HG03045 (cell line): ENCODE results near the gene IL1RAP.
"Not testable (repeated sequence)": the region's sequence is repeated elsewhere in the genome, so short reads cannot be mapped to it uniquely, and the experiment has no call there.

Experiments
- ATAC-seq: cut with Tn5 transposase; IDR thresholded peaks from one replicate; pipeline ENCODE4 v1.9.1; 2021; ENCODE audit warnings: mild to moderate bottlenecking, moderate library complexity; ENCODE audit not compliant: unreplicated experiment

Gene IL1RAP

GRCh38 chr3:190513409-190514370, at the start of gene IL1RAP:
TSS of gene IL1RAP (plus strand) at chr3:190514085. CDS start at chr3:190564290, 50,205 bp downstream.
- ATAC-seq, result peak; percentile 100

- ATAC-seq, result no peak
These were observed 46.0 kb upstream of the IL1RAP start for GRCh38 chr3:190467922-190468321.

GRCh38 chr3:190473261-190473660, 40.6 kb upstream of the IL1RAP start:
- ATAC-seq, result not testable (repeated sequence)

GRCh38 chr3:190481779-190482178, 32.1 kb upstream of the IL1RAP start:
- no peak for ATAC-seq

- no peak for ATAC-seq
These were observed 27.9 kb upstream of the IL1RAP start for GRCh38 chr3:190485830-190486532.

- ATAC-seq, result no peak
These were observed 27.4 kb upstream of the IL1RAP start for GRCh38 chr3:190486533-190486864.

GRCh38 chr3:190486908-190487607, 26.8 kb upstream of the IL1RAP start:
- no peak for ATAC-seq

- no peak for ATAC-seq
These were observed 22.3 kb upstream of the IL1RAP start for GRCh38 chr3:190491533-190492054.

GRCh38 chr3:190492129-190492528, 21.8 kb upstream of the IL1RAP start:
- no peak for ATAC-seq

GRCh38 chr3:190492966-190493365, 20.9 kb upstream of the IL1RAP start:
- no peak for ATAC-seq

GRCh38 chr3:190494907-190495306, 19.0 kb upstream of the IL1RAP start:
- no peak for ATAC-seq

GRCh38 chr3:190495354-190495753, 18.5 kb upstream of the IL1RAP start:
- no peak for ATAC-seq

- no peak for ATAC-seq
These were observed 18.1 kb upstream of the IL1RAP start for GRCh38 chr3:190495796-190496195.

GRCh38 chr3:190496859-190497258, 17.0 kb upstream of the IL1RAP start:
- ATAC-seq, result no peak

- no peak for ATAC-seq
These were observed 16.1 kb upstream of the IL1RAP start for GRCh38 chr3:190497811-190498210.

GRCh38 chr3:190498293-190498692, 15.6 kb upstream of the IL1RAP start:
- ATAC-seq, result no peak

GRCh38 chr3:190499122-190499521, 14.8 kb upstream of the IL1RAP start:
- ATAC-seq, result no peak

GRCh38 chr3:190502946-190503345, 10.9 kb upstream of the IL1RAP start:
- no peak for ATAC-seq

GRCh38 chr3:190504354-190505125, 9.3 kb upstream of the IL1RAP start:
- no peak for ATAC-seq

GRCh38 chr3:190505381-190506003, 8.4 kb upstream of the IL1RAP start:
- ATAC-seq, result no peak
